CD1c-positive myeloid dendritic cell (primary cell): ENCODE results near the gene MYO18B.
A peak's percentile ranks its signal among the peaks of the same experiment; 100 is the strongest.

ENCODE experiments used
- DNase-seq: peaks from one replicate; pipeline ENCODE4 v3.0.0-alpha.2; 2016; ENCODE audit errors: extremely low spot score

The MYO18B gene

DNA sequence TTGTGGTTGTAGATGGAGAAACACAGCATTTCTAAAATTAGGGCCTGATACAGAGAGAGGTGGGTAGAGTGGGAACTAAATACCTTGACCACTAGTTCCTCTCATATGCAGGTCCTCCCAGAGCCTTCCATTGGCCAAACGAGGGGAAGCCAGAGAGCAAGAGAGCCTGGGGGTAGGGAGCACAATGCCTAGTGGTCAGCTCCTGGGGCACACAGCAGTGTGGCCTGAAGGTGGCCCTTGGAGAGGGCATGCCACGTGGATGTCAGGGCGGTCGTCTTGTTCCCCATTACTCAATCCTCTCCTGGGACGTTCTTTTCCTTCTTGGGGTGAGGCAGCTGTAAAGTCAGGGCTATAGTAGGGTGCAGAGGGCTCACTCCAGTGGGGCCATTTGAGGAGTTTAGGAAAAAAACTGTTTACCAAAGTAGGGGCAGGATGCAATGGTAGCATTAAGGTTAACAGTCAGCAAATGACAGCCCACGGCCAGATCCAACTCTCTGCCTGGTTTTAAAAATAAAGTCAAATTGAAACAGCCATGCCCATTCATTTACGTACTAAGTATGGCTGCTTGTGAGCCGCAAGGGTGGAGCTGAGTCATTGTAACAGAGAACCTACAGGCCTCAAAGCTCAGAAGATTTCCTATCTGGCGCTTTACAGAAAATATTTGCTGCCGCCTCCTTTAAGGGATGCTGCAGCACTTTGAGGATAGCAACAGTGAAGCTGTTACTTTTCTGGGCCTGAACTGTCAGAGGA lies 7.6 kb downstream of the MYO18B start:
- DNase-seq = peak; percentile 29

DNA sequence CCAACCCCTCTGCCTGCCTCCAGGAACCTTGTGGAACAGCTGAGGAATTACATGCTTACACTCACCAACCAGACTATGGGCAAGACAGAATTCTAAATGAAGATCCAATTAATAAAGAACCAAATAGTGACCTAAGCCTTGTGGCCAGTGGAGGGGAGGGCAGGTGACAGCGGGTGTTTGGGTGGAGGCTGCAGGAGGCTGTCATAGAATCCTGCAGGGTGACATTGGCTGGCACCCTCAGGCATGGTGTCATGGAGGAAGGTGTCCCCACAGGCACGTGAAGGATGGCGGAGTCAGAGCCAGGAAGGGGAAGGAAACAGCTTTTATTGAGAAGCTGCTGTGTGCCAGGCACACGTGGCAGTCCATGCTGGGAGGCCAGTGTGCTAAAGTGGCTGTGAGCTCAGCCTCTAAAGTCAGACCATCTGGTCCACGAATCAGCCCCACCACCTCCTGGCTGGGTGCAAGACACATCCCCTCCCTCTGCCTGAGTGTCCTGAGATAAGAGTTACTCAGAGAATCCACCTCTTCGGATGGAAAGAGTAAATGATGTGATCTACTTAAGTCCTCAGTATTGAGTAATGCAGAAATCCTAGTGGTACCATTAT lies 8.7 kb downstream of the MYO18B start:
- peak; percentile 56 for DNase-seq

- DNase-seq = no peak
Observed at GRCh38 chr22:25751174-25751581, 9.2 kb downstream of the MYO18B start.

GRCh38 chr22:25752615-25753214 lies 10.7 kb downstream of the MYO18B start:
- no peak for DNase-seq

GRCh38 chr22:25753252-25753651 lies 11.3 kb downstream of the MYO18B start:
- DNase-seq = no peak

- DNase-seq = no peak
Observed at GRCh38 chr22:25754527-25755202, 12.7 kb downstream of the MYO18B start.

- DNase-seq = peak; percentile 40
Observed at GRCh38 chr22:25757686-25758085, 15.7 kb downstream of the MYO18B start.

DNA sequence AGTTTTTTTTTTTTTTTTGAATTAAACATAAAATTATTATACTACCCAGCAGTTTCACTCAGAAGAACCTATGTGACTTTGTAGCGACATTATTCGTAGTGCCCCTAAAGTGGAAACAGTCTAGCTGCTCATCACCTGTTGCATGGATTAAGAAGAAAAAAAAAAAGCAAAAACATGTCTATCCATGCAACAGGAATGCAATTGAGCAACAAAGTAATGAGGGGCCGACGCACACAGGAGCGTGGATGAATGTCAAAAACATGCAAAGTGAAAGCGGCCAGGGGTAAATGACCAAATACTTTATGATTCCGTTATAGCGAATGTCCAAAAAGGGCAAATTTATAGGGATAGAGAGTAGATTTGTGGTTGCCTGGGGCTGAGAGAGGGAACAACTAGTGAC lies 16.3 kb downstream of the MYO18B start:
- DNase-seq = no peak

DNA sequence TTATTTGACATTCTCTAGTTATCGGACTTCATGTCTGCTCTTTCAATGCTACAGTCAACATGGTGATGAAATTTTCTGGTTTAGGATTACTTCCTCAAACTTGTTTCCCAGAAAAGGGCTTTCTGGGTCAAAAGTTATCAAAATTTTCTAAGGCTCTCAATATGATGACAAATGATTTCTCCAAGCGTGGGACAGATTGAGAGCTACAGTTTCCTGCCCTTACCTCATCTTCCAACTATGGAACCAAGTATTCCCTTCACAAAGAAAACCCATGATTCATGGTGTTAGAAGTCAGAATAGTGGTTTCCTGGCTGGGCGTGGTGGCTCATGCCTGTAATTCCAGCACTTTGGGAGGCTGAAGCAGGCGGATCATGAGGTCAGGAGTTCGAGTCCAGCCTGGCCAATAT lies 17.8 kb downstream of the MYO18B start:
- peak; percentile 95 for DNase-seq

- DNase-seq = no peak
Observed at GRCh38 chr22:25760294-25760693, 18.3 kb downstream of the MYO18B start.

- no peak for DNase-seq
Observed at GRCh38 chr22:25760848-25761595, 19.0 kb downstream of the MYO18B start.

DNA sequence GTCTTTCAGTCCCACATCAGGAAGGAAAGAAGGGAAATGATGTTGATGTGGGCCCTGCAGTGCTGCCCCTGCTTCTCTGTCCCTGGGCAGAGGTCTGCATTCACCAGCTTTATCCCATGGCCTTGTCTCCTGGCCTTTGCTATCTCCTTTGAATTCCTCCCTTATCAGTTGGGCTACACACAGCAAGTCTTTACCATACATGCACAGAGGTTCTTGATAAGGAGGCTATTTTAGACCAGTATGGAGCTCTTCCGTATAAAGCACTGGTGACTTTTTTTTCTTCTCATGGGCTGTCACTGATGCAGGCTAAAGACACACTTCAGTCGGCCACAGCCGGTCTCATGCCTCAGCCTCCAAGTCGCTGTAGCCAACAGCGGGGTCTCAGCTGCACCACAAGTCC lies 20.2 kb downstream of the MYO18B start:
- DNase-seq = no peak

- no peak for DNase-seq
Observed at GRCh38 chr22:25763239-25763777, 21.3 kb downstream of the MYO18B start.

DNA sequence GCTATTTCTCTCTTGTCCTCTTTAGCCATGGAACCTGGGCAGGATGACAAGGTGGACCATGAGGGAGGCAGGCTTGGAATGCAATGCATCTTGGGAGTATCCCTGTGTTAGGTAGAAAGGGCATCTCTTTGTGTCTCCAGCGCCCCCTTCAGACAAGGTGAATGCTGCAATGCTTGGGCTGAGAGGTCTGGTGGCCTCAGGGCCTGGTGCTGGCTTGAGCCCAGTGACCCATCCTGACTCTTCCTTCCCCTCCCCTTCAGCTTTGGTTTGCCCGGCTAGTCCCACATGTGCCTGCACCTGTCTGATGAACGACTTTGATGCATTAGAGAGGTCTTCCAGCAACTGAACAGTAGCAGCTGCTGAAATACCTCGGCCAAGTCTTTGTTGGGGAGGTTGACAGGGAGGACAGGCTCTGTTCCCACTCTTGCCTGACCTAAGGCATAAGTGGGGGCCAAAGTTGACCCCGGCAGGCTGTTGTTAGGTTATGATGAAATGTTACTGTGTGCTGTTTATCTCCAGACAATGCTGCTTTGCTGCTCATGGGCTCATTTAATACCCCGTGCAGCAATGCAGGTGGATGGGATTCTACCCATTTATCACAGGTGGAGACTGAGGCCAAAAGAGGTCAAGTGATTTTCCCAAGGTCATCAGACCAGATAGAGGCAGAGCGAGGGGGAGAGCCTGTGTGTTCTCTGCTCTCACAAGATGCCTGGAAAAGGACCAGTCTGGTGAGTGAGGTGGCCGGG lies 22.5 kb downstream of the MYO18B start:
- DNase-seq = no peak

GRCh38 chr22:25765016-25765367 lies 23.0 kb downstream of the MYO18B start:
- no peak for DNase-seq

- DNase-seq = no peak
Observed at GRCh38 chr22:25765801-25766200, 23.8 kb downstream of the MYO18B start.

DNA sequence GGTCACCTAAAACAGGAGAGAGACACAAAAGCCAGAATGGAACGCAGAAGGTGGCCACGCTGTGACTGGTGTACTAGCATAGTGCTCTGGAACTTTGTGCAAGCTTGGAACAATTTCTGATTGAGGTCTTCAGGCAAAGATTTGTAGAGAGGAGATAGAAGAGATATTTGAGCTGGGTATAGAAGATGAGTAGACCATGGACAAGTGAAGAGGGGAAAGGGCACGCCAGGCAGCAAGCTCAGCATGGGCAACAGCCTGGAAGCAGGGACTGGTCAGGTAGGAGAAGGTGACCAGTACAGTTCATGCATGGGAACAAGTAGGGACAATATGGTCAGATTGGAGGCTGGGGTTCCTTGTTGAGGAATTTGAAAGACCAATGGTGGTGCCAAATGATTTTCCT lies 24.4 kb downstream of the MYO18B start:
- no peak for DNase-seq

DNA sequence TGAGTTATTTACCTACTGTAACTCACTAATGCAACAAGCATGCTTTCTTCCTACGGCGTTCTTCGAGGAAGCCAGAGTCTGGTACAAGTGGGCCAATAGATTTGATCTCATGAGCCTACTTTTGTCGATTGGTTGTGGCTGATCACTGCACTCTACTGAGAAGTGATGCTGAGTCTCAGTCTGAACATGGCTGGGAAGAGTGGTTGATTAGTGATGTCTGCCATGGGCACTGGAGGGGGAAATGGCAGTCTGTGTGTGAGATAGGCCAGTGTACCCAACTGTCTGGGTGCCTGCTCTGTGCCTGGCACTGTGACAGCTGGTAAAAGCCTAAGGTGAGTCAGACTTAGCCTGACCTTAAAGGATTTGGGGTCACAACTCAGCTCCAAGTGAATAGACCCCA lies 28.3 kb downstream of the MYO18B start:
- DNase-seq = no peak

GRCh38 chr22:25772288-25772687 lies 30.3 kb downstream of the MYO18B start:
- no peak for DNase-seq

- DNase-seq = no peak
Observed at GRCh38 chr22:25774575-25775026, 32.6 kb downstream of the MYO18B start.

DNA sequence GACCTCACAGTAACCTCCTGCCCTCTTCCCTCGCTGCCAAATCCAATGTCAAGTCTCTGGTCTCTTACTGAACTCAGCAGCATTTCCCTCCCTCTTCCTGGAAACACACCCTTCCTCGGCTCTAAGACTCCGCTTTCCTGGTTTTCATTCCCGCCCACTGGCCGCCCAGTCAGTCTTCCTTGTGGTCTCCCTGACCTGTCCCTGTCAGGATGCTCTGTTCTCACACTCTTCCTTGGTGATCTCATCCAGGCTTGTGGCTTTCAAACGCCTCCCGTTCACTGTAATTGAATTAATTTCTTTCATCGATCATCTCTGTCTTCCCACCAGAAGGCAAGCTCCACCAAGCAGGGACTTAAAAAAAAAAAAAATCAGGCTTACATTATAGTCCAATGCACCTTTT lies 33.5 kb downstream of the MYO18B start:
- DNase-seq = no peak
